Activated T-cell treated with anti-CD3 and anti-CD28 coated beads for 4 hours (primary cell): Measurements from ENCODE around the gene ZNF582.
A peak's percentile ranks its signal among the peaks of the same experiment; 100 is the strongest.

ENCODE experiments used
- DNase-seq: peaks from one replicate; pipeline ENCODE4 v3.0.0-alpha.2; 2020

The ZNF582 gene

GRCh38 chr19:56393119-56394012, at the start of gene ZNF582:
Gene ZNF582, minus strand, starts transcription at chr19:56393534. Its CDS starts 1,782 bp downstream, at chr19:56391752.
- DNase-seq = peak; percentile 84

- no peak for DNase-seq
Measured at GRCh38 chr19:56441206-56441792, 48.0 kb upstream of the ZNF582 start.

DNA sequence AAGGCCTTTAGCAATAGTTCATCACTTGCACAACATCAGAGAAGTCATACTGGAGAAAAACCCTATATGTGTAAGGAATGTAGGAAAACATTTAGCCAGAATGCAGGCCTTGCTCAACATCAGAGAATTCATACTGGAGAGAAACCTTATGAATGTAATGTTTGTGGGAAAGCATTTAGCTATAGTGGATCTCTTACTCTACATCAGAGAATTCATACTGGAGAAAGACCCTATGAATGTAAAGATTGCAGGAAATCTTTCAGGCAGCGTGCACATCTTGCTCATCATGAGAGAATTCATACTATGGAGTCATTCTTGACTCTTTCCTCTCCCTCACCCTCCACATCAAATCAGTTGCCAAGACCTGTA, 30.6 kb upstream of the ZNF582 start:
- no peak for DNase-seq

DNA sequence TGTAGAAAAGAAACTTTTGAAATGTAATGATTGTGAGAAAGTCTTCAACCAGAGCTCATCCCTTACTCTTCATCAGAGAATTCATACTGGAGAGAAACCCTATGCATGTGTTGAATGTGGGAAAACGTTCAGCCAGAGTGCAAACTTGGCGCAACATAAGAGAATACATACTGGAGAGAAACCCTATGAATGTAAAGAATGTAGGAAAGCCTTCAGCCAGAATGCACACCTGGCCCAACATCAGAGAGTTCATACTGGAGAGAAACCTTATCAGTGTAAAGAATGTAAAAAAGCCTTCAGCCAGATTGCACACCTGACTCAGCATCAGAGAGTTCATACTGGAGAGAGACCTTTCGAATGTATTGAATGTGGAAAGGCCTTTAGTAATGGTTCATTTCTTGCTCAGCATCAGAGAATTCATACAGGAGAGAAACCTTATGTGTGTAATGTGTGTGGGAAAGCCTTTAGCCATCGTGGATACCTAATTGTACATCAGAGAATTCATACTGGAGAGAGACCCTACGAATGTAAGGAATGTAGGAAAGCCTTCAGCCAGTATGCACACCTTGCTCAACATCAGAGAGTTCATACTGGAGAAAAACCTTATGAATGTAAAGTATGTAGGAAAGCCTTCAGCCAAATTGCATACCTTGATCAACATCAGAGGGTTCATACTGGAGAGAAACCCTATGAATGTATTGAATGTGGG, 30.1 kb upstream of the ZNF582 start:
- no peak for DNase-seq

DNA sequence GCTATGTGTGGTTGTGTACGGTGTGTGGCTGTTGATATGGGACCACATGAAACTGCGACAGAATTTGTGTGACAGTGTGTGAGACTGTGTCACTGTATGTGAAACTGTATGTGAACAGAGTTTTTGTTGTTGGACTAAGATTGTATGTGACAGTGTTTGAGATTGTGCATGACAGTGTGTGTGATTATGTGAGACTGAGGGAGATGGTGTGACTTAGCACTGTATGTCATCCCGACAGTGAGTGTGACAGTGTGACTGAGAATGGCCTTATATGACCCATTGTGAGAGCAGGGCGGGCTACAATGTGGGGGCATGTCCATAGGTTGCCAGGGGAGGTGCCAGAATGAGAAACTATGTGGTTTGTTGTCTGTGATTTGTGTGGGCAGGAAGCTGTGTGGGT, 11.7 kb upstream of the ZNF582 start:
- DNase-seq = no peak

GRCh38 chr19:56404705-56405056, 11.3 kb upstream of the ZNF582 start:
- DNase-seq = no peak

DNA sequence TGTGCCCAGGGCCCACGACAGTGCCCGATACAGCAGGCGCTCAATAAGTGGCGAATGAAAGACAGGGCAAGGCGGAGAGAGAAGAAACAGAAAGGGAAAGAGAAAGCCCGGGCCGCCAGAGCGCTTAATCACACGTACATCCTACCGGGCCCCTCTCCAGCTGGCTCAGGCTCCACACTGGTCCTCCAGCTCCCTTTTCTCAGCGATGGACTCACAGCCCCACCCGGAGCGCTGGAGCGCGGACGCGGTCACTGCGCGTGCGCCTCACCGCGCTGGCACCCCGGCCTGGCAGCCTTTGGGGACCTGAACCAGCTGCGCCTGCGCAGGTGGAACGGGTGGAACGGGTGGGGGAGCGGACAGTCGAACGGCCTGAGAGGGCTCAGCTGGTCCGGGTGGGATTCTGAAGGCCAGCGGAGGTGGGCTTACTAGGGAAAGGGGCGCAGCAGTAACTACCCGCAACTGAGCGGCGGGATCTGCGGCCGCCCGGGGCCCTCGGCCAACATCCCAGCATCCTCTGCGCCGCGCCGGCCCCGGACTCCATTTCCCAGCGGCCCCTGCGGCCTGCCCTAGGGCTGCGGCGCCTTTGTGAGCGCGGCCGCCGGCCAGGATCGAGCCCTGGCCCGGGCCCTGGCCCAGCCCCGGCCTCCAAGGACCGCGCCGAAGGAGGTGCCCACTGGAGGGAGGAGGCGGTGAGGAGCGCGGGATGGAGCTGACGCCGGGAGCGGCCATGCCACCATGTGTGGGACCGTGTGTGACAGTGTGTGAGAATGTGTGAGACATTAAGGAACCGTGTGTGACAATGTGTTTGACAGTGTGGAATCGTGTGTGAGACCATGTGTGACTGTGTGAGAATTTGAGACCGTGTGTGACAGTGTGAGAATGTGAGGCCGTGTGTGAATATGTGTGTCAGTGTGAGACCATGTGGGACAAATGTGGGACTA, 10.7 kb upstream of the ZNF582 start, which contains the start of gene ZNF583:
Gene ZNF583, plus strand, starts transcription at position 569 of the 941 bp plus-strand sequence. CDS start 2,783 bp downstream, outside the sequence.
- peak; percentile 86 for DNase-seq

DNA sequence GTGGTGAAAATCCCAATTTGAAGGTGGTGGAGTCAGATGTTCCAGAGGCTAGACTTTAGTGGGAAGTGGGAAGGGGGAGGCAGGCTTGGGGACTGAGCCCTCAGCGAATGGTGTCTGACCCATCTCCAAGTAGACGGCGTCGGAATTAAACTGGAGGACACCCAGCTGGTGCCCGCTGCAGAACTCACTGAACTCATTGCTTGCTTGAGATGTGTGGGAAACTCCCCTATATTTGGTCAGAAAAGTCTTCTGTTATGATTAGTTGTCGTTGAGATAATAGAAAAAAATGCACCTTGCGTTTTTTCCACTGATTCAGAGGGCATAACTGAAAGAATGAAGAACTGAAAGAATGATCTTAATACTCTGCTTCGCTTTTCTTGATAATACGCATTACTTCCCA, 9.9 kb upstream of the ZNF582 start:
- no peak for DNase-seq

DNA sequence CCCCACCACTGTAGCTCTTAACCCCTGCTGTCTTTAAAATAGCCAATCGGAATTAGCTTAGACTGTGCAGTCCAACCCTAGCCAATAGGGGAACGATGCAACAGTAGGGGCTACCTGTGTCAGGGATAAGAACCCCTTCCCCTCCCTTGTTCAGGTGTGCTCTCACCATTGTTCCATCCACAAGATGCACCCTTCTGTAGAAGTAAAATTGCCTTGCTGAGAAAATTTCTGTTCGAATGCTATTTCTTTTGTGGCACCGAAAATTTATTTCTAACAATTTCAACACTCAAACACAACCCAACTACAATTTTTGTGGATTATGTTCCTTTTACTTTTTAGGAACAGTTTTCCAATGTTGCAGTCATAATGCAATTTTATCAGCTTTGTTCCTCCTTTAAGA, 7.2 kb upstream of the ZNF582 start:
- no peak for DNase-seq

- DNase-seq = no peak
Measured at GRCh38 chr19:56398809-56399208, 5.5 kb upstream of the ZNF582 start.

- DNase-seq = no peak
Measured at GRCh38 chr19:56383826-56384605, 9.3 kb downstream of the ZNF582 start.

DNA sequence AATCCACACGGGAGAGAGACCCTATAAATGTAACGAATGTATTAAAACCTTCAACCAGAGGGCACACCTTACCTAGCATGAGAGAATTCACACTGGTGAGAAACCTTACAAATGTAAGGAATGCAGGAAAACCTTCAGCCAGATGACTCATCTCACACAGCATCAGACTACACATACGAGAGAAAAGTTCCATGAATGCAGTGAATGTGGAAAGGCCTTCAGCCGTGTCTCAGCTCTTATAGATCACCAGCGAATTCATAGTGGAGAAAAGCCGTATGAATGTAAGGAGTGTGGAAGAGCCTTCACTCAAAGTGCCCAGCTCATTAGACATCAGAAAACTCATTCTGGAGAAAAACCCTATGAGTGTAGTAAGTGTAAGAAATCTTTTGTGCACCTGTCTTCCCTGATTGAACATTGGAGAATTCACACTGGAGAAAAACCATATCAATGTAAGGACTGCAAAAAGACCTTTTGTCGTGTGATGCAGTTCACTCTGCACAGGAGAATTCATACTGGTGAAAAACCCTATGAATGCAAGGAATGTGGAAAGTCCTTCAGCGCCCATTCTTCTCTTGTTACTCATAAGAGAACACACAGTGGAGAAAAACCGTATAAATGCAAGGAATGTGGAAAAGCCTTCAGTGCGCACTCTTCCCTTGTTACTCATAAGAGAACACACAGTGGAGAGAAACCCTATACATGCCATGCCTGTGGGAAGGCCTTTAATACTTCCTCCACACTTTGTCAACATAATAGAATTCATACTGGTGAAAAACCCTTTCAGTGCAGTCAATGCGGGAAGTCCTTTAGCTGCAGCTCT, 16.0 kb downstream of the ZNF582 start:
- DNase-seq = no peak

DNA sequence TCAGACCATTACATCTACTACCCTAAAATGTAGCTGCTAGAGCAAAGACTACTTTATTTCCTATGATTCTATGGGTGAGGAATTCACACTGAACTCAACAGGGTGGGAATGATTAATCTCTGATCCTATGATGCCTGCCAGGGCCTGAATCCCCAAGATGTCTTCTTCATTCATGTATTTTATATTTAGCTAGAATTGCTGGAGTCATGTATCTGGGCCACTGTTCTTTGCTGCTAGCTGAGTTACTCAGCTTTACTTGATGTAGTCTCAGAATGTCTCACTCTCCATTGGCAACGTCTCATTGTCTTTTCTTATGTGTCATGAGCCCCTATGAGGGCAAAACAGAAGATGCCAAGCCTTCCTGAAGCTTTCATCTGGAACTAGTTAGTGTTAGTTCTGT, 21.1 kb downstream of the ZNF582 start:
- DNase-seq = no peak

GRCh38 chr19:56369886-56370676, 23.3 kb downstream of the ZNF582 start:
- DNase-seq = no peak

DNA sequence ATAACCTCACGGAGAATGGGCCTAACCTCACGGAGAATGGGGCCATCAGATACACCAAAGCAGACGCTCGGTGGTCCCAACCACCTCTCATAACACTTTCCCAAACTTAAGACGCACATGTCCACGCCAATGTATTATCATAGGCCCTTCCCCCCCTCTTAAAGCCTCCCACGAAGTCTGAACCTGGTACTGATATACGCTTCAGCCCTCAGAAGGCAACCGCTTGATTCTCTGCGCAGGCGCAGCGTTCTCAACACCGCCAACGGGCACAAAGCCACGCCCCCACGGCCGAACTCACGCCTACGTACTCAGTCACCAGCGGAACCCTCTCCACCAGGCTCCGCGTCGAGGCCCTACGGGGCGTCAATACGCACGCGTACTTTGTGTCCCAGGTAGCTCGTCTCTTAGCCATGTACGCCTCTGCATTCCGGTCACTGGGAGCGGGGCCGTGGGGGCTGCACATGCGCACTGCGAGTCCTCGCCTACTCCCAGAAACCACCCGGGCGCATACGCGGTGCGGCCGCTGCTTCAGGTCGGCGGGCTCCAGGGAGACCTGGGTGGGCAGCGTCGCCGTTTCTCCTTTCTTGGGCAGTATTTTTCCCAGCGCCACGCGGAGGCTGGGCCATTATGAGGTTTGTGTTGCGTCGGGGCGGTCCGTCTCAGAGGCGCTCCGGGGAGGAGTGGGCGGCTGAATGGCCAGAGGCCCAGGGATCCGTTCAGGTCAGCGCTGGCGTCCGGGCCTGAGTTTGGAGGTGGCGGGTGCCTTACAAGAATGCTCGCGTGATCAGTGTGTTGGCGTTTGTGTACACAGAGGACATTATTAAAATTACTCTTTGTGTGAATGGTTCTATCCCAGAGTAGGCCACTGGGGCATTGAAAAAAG, 25.3 kb downstream of the ZNF582 start:
- peak; percentile 58 for DNase-seq

GRCh38 chr19:56360841-56361240, 32.5 kb downstream of the ZNF582 start:
- no peak for DNase-seq

DNA sequence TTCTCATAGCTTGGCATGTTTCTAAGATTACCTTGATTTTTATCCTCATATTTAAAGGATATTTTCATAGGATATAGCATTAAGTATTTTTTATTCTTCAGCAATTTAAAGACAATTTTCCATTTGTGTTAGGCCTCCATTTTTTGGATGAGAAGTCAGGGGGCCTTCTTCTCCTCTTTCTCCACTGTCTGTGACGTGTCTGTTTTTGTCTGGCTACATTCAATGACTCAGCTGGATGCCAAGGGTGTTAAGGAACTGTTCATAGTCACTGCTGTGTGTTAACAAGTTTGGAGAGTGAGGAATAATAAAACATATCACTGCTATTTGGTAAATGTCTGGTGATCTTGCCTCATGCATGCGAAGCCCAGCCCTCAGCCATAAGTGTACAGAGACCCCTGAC, 36.4 kb downstream of the ZNF582 start:
- no peak for DNase-seq

GRCh38 chr19:56355517-56355916, 37.8 kb downstream of the ZNF582 start:
- DNase-seq = no peak

GRCh38 chr19:56351208-56351607, 42.1 kb downstream of the ZNF582 start:
- DNase-seq = no peak
